Muscle of back (tissue), 11 donors: ENCODE data around the gene NR0B2. TPM values are rescaled to one million over a fixed set of nuclear protein-coding genes. Genes with fewer than 3 reads are reported as not detected.
A peak's percentile ranks its signal among the peaks of the same experiment; 100 is the strongest.

ENCODE experiments used
- DNase-seq, 3 donors: peaks; one replicate each; pipeline versions ENCODE4 v3.0.0 to v3.0.0-alpha.2; 2013
- polyA plus RNA-seq, 10 donors: library from polyadenylated mRNA; unstranded; fragments of 120-200 nt; gene quantifications; one replicate each; pipeline ENCODE4 v1.2.1, GENCODE V29; 2013; ENCODE audit not compliant: insufficient read length in 10 of 10

The NR0B2 gene
- polyA plus RNA-seq, 10 donors, result 0.11 TPM; not detected in 9

DNA sequence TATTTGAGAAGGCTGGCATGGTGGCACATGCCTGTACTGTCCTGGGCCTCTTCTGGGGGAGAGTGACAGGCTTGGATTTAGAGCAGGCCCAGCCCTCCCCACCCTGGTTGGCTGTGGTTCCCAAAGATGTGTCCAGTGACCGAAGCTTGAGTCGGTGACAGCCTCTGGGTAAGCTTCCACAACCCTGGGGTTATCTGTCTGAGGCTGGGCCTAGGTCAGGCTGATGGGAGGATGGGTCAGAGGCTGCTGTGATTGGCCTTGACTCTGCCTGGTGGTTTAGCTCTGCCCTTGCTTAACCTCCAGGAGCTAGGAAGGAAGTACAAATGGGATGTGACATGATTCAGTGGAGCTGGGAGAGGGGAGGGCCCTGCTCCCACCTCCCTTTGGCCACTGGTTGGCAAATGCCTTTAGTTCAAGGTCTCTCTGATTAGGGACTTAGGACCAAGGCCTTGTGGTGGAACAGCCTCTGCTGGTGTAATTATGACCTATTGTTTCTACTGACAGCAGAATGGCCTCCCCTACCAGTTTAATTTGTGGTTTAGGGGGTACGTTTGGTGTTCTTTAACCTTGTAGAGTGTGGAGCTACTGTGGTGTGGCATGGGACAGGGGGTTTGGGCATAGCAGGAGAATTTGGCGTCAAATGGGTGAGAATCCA, 24.4 kb upstream of the NR0B2 start:
- no peak for DNase-seq

DNA sequence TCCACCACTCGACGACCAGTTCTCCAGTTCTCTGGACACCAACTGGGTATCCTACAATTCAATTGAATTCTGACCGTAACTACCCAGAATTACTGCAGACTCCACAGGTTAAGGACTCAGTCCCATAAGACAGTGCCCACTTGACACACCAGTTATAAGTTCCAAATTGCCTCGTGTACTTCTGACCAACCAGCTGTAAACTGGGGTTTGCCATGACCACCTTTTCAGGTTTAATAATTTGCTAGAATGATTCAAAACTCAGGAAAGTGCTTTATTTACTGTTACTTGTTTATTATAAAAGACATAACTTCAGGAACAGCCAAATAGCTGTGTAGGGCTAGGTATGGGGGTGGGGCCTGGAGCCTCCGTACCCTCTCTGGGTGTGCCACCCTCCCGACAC, 23.0 kb upstream of the NR0B2 start:
- no peak for DNase-seq

DNA sequence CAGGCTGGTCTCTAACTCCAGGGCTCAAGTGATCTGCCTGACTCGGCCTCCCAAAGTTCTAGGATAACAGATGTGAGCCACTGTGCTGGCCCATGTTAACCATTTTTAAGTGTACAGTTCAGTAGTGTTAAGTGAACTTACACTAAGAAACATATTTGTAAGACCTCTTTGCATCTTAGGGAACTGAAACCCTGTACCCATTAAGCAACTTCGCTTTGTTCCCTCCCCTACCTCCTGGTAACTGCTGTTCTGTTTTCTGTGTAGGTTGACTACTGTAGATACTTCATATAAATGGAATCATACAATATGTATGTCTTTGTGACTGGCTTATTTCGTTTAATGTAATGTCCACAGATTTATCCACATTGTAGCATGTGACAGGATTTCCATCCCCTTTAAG, 18.8 kb upstream of the NR0B2 start:
- no peak for DNase-seq

DNA sequence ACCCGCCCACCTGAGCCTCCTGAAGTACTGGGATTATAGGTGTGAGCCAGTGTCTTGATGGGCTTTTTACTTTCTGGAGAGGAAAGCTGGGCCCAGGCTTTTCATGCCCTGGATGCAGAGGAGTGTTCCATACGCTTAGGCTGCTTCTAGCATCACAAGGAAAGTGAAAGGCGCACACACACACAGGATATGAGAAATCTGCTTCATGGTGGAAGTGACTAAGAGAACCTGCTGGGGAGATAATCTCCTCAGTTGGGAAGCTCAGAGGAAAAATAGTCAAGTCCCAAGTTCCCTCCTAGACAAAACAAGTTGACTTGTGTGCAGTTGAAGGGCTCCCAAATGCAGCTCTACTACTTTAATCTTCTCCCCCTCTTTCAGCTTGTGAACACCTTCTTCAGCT, 9.9 kb upstream of the NR0B2 start:
- DNase-seq, result no peak

DNA sequence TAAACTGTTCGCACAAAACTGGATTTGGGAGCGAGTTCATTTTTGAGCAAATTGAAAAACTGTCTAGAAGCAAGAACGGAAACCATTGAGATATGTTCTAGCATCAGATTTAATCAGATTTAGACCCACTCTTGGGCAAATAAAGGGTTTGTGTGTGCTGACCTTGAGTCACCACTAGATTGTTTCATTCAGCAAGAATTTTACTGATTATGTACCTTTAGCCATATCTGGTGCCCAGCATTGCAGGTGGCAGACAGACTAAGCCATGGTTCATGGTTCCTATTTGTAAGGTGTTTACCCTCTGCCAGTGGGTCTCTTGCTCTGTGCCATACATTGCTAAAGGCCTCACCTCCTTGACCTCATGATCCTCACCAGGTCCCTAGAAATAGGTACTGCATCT, 9.1 kb upstream of the NR0B2 start:
- no peak for DNase-seq

DNA sequence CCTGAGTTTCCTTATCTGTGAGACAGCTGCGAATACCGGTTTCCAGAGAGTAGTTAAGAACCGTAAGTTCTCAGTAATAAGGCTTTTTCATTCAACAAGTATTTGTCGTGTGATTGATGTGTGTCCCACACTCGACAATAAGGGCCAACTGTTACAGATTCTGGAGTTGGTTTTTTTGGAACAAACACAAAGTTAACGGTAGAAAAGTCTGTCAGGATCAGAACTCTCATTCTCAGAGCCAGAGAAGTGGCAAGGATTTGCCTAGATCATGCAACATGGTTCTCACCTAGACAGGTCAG, 8.6 kb upstream of the NR0B2 start:
- DNase-seq, result no peak

DNA sequence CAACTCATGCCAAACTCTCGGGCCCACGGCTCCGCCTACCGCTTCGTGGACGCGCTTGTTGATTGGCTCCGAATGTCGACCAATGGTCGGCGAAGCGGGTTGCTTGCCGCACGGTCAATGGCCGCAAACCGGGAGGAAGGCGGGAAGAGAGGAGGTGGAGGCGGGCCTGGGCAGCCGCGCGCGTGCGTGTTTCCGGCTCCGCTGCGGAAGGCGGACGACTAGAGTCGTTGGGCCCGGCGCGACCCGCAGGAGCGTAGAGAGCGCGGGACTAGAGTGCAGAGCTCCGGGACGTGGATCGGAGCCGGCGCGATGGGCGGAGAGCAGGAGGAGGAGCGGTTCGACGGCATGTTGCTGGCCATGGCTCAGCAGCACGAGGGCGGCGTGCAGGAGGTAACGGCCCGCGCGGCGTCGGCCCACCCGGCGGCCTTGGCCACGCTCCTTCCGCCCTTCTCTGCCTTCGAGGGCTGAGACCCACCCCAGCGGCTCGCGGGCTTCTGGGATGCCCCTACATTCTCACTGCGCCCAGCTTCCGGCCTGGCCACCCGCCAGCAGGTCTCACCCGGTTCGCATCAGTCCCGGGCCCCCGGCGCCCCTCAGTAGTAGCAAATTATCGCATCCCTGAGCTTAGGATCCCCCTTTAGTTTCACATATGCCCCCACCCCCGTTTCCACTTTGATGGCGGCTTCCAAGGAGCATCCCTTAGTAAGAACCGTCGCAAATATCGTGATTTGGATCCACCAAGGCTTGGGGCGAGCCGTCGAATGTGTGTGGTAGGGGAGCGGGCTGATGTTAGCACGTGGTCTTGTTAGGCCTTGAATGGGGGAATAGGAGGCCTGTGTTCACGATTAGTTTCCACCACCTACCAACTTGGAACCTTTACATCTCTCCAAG, 8.0 kb upstream of the NR0B2 start, which contains the start of gene NUDC:
Gene NUDC, plus strand, starts transcription at position 204 of the 891 bp plus-strand sequence. Its CDS starts 106 bp downstream, at position 310.
- DNase-seq, result peak; percentile 97 to 99 (median 97)

DNA sequence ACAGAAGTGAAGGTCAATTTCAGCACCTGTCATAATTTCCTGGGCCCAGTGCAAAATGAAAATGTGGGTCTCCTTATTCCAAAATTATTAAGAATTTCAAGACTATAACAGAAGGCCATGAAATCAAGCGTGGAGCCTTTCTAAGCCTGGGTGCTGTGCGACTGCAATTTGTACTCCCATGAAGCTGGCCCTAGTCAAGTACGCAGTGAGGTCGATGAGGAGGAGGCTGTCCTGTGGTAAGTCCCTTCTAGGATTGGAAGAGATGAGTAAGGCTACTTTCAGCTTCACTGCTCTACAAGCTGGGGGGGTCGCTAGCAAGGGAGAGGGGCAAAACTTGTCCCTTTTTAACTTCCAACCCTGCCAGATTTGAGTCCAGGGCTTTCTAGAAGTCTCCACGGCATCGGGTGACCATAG, 7.4 kb upstream of the NR0B2 start:
- no peak for DNase-seq

DNA sequence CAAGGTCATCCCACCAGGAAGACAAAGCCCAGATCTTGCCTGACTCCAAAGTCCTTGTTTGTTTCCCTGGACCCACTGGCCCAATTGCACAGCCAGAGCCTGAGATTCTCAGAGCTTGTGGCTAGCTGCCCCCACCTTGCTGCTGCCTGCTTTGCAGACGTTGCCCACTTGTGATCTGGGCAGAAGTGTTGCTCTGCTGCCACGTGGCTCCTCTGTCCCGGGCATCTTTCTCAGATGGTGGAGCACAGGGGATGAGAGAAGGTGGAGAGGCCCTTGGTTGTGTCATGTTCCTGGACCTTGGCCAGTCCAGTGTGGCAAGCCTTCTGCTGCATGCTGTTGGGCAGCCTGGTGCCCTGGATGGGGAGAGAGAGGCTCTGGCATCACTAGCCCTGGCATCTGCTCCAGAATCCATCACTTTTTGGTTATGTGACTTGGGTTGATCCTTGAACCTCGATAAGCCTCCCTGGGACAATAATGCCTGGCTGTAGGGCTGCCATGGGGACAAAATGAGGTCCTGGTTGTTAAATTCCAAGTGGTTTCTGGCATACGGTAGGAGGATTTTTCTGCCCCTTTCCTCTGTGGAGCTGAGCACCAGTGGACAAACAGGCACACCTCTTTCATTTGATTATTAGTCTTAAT, 1.5 kb upstream of the NR0B2 start:
- no peak for DNase-seq

DNA sequence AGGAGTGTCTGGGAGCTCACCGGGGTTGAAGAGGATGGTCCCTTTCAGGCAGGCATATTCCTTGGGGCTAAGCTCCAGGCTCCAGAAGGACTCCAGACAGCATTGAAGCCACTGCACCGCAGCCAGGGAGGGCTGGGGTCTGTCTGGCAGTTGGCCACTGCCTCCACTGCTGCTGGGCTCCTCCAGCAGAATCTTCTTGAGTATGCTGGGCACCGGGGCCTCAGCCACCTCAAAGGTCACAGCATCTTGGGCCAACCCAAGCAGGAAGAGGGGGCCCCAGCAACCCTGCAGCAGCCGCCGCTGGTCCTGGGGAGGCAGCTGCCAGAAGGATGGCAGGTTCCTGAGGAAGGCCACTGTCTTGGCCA, 404 bp downstream of the NR0B2 start:
- DNase-seq, result no peak

DNA sequence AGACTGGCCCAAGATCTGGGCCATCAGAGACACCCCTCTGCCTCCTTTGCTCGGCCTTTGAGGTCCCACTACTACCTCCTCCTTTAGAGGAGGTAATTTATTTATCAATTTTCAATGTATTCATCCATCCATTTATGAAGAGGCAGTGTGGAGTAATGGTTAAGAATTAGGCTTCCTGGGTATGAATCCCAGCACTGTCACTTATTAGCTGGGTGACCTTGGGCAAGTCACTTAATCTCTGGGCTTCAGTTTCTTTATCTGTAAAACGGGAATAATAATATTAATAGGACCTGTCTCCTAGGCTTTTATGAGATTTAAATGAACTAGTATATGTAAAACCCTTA, 1.7 kb downstream of the NR0B2 start:
- no peak for DNase-seq

DNA sequence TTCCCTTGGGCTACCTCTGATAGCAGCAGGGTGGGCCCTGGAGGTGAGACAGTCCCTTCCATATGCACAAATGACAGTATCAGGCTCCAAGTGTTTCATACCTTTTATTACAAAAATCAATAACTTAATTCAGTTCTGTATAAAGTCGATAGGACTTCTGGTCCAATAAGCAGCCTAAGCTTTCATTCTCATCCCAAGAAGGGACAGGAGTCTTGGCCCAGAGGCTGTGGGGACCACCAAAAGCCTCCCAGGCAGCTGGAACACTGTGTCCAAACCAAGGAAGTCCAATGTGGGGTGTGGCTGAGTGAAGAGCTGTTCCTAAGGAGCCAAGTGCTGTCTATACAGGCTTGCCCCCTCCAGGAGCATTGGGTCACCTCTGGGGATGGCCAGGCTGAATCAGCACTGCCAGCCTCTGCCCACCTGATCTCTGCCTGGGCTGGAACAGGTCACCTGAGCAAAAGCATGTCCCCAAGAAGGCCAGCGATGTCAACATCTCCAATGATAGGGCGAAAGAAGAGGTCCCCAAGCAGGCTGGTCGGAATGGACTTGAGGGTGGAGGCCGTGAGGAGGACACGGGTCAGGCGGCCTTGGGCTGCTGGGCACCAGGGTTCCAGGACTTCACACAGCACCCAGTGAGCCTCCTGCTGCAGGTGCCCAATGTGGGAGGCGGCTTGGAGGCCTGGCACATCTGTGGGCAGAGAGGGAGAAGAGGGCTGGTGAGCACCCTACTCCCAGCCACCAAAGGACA, 2.2 kb downstream of the NR0B2 start:
- no peak for DNase-seq

DNA sequence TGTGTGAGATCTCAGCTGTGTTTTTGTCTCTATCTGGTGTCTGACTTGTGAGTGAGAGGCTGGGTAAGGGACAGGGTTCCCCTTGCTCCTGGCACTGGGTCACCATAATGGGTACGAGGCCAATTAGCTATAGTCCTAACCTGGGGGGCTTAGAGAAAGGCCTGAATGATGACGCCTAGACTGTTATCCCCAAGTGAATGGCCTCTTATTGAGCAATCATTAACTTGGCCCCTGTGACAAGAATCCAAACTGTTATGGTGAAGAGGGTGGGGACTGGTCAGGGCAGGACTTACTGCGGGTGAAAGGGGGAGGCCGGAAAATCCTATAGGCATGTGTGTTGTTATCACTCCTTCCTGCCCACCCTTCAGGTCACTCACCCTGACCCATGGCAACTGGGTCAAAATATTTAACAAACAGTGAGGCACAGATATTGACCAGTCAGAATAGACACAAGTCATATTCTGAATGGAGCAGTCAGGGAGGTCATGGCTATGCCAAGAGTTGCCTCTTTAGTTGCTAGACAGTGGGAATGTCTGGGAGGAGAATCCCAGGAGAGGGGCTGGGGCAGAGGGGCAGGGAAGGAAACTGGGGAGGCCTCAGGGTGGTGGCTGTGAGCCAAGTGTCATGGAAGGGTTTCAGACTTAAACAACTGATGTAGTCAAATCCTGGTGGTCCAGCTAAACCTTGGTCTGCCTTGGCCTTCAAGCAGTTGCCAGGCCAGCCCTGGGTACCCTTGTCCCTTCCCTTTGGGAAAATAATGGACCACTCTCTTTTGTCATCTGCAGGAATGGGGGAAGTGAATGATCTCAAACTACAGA, 3.2 kb downstream of the NR0B2 start:
- DNase-seq, result no peak

DNA sequence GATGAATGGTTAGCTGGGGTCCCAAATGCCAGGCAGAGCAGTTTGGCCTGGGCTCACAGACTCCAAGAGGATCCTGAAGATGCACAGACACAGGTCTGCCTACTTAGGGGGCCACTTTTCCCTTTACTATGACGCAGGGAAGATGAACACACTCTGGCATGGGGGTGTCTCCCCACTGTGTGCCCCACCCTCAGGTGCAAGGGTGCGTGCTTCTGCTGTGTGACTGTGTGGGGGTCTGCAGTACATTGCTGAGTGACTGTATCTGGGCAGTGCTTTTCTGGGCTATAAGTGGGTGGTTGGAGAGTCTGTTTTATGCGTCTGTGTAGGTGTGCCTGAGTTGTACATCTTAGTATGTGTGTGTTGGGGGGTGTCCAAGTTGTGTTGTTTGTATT, 3.8 kb downstream of the NR0B2 start:
- no peak for DNase-seq

DNA sequence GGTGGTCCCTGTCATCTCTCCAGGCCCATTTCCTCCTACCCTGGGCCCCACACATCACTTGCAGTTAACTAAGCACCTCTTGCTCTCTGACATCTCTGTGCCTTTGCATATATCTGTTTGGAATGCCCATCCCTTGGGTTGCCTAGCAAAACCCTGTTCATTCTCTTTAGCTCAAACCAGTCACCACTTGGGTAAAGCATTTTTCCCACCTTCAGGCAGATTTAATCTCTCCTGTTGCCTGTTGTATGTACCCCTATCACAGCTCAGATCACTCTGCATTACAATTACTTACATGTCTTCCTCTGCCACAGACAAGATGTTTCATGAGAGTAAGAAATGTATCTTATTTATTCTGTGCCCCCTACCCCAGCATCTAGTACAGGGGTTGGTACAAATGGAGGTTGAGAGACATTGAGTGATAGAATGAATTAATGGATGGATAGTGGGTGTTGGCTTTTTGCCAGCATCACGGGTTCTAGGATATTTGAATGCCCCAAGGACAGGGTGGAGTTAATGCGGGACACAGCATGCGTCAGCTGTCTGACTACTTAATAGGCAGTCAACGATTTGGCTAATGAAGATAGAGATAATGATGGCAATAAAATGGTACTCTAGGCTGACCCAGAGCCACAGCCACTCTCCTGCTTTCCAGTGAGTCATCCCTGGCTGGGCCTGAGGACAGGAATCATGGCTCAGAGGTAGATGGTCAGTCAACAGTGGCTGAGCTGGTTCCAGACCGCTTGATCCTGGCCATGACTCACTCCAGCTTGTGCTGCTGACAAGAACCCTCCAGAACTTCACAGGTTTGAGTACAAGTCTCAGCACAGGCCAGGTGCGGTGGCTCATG, 6.5 kb downstream of the NR0B2 start:
- DNase-seq, result no peak

DNA sequence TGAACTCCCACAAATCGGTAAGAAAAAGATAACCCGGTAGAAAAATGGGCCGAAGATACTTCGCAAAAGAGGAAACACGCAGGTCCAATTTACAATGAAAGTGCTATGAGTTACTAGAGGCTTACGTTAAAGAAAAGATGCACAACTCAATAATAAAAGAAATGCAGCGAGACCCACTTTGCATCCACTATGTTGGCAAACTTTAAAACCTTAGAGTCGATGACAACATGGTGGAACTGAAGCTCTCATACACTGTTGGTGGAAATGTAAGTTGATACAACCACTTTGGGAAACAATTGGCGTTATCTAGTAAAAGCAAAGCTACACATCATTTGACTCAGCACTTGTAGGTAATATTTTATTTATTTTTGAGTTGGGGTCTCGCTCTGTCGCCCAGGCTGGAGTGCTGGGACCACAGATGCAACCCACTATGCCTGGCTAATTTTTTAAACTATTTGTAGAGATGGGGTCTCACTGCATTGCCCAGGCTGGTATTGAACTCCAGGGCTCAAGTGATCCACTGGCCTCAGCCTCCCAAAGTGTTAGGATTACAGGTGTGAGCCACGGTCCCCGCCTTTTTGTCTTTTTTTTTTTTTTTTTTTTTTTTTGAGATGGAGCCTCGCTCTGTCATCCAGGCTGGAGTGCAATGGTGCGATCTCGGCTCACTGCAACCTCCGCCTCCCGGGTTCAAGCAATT, 12.8 kb downstream of the NR0B2 start:
- no peak for DNase-seq

DNA sequence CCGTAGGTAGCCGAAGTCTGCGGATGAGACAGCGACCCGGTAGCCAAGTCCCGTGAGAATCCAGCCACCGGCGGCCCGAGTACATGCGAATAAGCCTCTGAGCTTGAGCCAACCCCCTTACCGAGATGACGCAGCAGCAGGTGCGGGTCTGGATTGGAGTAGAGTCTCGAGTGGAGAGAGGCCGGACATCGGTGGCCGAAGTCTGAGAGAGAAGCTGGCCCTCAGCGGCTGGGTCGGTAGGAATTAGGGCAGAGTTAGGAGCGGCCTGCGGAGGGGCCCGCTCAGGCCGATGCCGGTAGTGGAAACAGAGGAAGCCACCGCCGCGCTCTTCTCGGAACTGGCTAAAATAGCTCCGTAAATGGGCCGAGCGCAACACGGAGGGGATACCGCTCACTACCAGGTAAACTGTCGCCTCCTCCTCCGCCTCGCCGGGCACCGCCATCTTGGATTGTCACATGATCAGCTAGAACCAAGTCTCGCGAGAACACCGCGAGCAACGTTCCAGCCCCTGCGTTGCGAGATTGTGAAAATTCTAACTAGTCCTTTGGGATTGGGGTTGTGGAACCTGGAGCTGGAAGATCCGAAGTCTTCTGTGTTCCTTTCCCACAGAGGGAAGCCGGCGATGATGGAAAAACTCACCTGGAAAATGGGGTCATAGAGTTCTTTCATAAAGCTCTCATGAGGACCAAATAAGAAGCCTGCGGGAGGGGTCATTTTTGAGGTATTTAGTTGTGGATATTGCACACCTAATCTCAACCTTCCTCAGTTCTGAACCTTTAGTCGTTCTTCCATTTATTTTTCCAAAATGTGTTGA, 13.6 kb downstream of the NR0B2 start, which contains the start of gene GPATCH3:
Gene GPATCH3, minus strand, starts transcription at position 467 of the 814 bp plus-strand sequence. Its CDS starts 25 bp downstream, at position 442.
- peak; percentile 93 to 96 (median 94) for DNase-seq

DNA sequence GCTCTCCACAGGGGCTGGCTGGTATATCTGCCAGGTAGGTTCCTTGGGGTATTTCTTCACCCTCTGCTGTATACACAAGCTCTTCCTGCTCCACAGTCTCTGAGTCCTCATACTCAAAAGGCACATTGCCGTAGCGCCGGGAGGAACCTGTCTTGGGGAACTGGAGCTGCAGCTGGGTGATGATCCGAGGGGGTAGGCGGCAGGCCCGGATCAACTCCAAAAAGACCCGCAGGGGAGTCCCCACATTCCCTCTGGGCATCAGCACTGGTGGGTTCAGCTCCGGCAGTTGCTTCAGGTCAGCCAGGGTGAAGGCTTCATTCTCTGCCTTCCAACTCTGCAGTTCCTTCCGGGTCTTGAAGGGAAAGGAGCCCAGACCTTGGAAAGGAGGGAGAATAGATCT, 16.4 kb downstream of the NR0B2 start:
- no peak for DNase-seq

DNA sequence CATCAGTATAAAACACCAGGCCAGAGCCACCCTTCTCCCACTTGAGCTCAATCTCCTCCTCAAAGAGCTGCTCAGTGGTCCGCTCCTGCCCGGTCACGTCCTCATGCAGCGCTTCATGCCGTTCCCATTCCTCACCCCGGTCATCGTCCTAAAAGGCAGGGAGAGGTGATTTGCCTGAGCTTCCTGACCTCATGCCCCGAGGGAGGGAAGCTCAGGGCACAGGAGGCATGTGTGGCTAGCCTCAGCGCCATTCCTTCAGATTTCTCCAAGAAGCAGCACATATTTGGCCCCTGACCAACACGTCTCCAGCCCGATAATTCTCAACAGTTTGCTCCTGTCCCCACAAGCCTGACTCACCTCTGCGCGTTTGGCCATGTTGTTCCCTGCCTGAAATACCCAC, 19.5 kb downstream of the NR0B2 start:
- DNase-seq, result no peak
